Keratinocyte (primary cell): ENCODE measurements around the gene CASZ1. TPM values are rescaled to one million over a fixed set of nuclear protein-coding genes. Genes with fewer than 3 reads are reported as not detected.

Experiments
- DNase-seq: peaks from one replicate; pipeline ENCODE4 v3.0.0-alpha.2; 2011; ENCODE audit warnings: low read depth, missing footprints, low spot score
- FAIRE-seq: peaks from 2 replicates; lab custom pipeline; 2011; peaks lifted over from hg19 to GRCh38; lab: Jason Lieb, UNC
- H2AFZ ChIP-seq: 2 replicates; pipeline ENCODE4 v1.6.0; 2012; ENCODE audit warnings: low read length, control low read depth, inconsistent platforms; ENCODE audit not compliant: control insufficient read depth
- H3K27ac ChIP-seq: 2 replicates; pipeline ENCODE4 v1.5.1; 2011; ENCODE audit warnings: low read length; ENCODE audit not compliant: control insufficient read depth, insufficient read depth
- H3K27me3 ChIP-seq: 3 replicates; pipeline ENCODE4 v1.6.0; 2011; ENCODE audit warnings: low read length; ENCODE audit not compliant: control insufficient read depth, insufficient read depth; ENCODE audit errors: extremely low read depth
- H3K36me3 ChIP-seq, 2 experiments: 2 replicates in 1 of 2; 3 replicates in 1 of 2; pipeline ENCODE4 v1.5.1; 2011; ENCODE audit warnings: low read length in 2 of 2, mild to moderate bottlenecking in 1 of 2; ENCODE audit not compliant: control insufficient read depth in 2 of 2, insufficient read depth in 2 of 2; ENCODE audit errors: extremely low read depth in 1 of 2
- H3K4me1 ChIP-seq: 3 replicates; pipeline ENCODE4 v1.5.1; 2011; ENCODE audit warnings: low read length; ENCODE audit not compliant: control insufficient read depth, insufficient read depth; ENCODE audit errors: extremely low read depth
- H3K4me2 ChIP-seq: 3 replicates; pipeline ENCODE4 v1.6.0; 2011; ENCODE audit warnings: low read depth, low read length; ENCODE audit not compliant: control insufficient read depth, insufficient read depth; ENCODE audit errors: extremely low read depth
- H3K4me3 ChIP-seq, 3 experiments: fragments of 200-600 bp in 1 of 3; sonication (generic) in 1 of 3; 2 replicates in 2 of 3; 3 replicates in 1 of 3; pipeline ENCODE4 v1.5.1; 2011 to 2016; ENCODE audit warnings: low read length in 3 of 3, mild to moderate bottlenecking in 3 of 3, control low read depth in 2 of 3, inconsistent platforms in 1 of 3, low read depth in 1 of 3, mixed read lengths in 1 of 3, mixed run types in 1 of 3, moderate library complexity in 1 of 3; ENCODE audit not compliant: control insufficient read depth in 2 of 3, insufficient read depth in 2 of 3; ENCODE audit errors: extremely low read depth in 1 of 3
- H3K79me2 ChIP-seq: 2 replicates; pipeline ENCODE4 v1.6.0; 2012; ENCODE audit warnings: low read length; ENCODE audit not compliant: control insufficient read depth, insufficient read depth
- H3K9ac ChIP-seq: 3 replicates; pipeline ENCODE4 v1.6.0; 2011; ENCODE audit warnings: low read length; ENCODE audit not compliant: control insufficient read depth, insufficient read depth; ENCODE audit errors: extremely low read depth
- H3K9me1 ChIP-seq: 3 replicates; pipeline ENCODE4 v1.6.0; 2011; ENCODE audit warnings: low read length; ENCODE audit not compliant: control insufficient read depth, insufficient read depth; ENCODE audit errors: extremely low read depth
- H3K9me3 ChIP-seq: 2 replicates; pipeline ENCODE4 v1.5.1; 2012; ENCODE audit warnings: low read depth, low read length; ENCODE audit not compliant: control insufficient read depth
- H4K20me1 ChIP-seq: 3 replicates; pipeline ENCODE4 v1.6.0; 2011; ENCODE audit warnings: low read length; ENCODE audit not compliant: control insufficient read depth, insufficient read depth; ENCODE audit errors: extremely low read depth
- EZH2 ChIP-seq: IDR thresholded peaks from one replicate; pipeline ENCODE4 v1.6.1; 2012; ENCODE audit warnings: inconsistent platforms, mild to moderate bottlenecking, low read length, moderate library complexity
- dilution Hi-C: fragments of 300-500 bp; cut with MboI; formaldehyde crosslinking; loops from one replicate; pipeline ENCODE4 v1.7.0; 2020; ENCODE audit warnings: low sequenced_read_pairs; ENCODE audit not compliant: extremely low pct_ligation_motif_present
- polyA plus RNA-seq, 5 experiments: library from polyadenylated mRNA; depleted of rRNA in 3 of 5; stranded (reverse) in 3 of 5; stranded (forward) in 1 of 5; unstranded in 1 of 5; fragments of >200 nt; gene quantifications; 1 replicate in 1 of 5; 2 replicates in 3 of 5; 3 replicates in 1 of 5; pipeline versions ENCODE4 v1.2.1 to v1.2.3, GENCODE V29; 2011 to 2012; ENCODE audit warnings: missing spikeins in 2 of 5, low read depth in 1 of 5, low replicate concordance in 1 of 5
- TF ChIP-seq, protein P1 (sequence below), 3 experiments: IDR thresholded peaks in 1 of 3; conservative IDR thresholded peaks in 1 of 3; optimal IDR thresholded peaks in 1 of 3; 2 replicates in 2 of 3; 3 replicates in 1 of 3; pipeline versions ENCODE3 to v1.5.1; 2011; ENCODE audit warnings: low read length in 3 of 3, mild to moderate bottlenecking in 3 of 3, moderate library complexity in 2 of 3, control low read depth in 1 of 3, inconsistent platforms in 1 of 3; ENCODE audit not compliant: insufficient read depth in 2 of 3; ENCODE audit errors: extremely low read depth in 1 of 3

CASZ1 gene
- polyA plus RNA-seq, 1 donor (not counting 4 experiments of a cell fraction or from before 2014, with no cell fraction given), result 2.8 TPM

DNA sequence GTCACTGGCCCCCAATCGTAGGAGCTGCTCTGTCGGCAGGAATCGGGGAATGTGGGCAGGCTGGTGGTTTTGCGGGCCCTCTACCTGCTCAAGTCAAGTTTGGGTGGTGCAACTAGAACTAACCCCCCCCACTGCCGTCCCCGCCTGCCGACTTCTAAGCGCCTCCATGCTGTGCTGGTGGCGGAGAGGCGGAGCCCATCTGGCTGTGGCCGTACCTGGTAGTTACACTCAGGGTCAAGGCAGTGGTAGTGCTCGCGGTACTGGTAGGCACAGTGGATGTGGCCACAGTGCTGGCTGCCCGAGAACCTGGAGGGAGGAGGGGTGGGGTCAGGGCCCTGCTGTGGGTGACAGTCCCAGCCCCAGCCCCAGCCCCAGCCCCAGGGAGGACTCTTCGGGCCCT lies 140.0 kb downstream of the CASZ1 start:
- no peaks in the 10 kb centered on the region for H3K9me1 ChIP-seq
- H3K27me3 ChIP-seq, result no peaks in the 10 kb centered on the region
- H3K4me1 ChIP-seq, result no peaks in the 10 kb centered on the region
- H3K27ac ChIP-seq, result no peak overlapping the region
- peaks cover 0 to 14% of the 10 kb centered on the region in 2 experiments for H3K36me3 ChIP-seq
- H4K20me1 ChIP-seq, result no peaks in the 10 kb centered on the region
- H3K9me3 ChIP-seq, result no peaks in the 10 kb centered on the region
- no peaks in the 10 kb centered on the region for H3K79me2 ChIP-seq
- H3K4me3 ChIP-seq, result no peak overlapping the region
- DNase-seq (no peak), FAIRE-seq (no peak)
- H2AFZ ChIP-seq, result no peak overlapping the region
- no peak overlapping the region for H3K4me2 ChIP-seq
- H3K9ac ChIP-seq, result no peak overlapping the region
- dilution Hi-C loops, result no loop called here
- TF ChIP-seq, protein P1, sequence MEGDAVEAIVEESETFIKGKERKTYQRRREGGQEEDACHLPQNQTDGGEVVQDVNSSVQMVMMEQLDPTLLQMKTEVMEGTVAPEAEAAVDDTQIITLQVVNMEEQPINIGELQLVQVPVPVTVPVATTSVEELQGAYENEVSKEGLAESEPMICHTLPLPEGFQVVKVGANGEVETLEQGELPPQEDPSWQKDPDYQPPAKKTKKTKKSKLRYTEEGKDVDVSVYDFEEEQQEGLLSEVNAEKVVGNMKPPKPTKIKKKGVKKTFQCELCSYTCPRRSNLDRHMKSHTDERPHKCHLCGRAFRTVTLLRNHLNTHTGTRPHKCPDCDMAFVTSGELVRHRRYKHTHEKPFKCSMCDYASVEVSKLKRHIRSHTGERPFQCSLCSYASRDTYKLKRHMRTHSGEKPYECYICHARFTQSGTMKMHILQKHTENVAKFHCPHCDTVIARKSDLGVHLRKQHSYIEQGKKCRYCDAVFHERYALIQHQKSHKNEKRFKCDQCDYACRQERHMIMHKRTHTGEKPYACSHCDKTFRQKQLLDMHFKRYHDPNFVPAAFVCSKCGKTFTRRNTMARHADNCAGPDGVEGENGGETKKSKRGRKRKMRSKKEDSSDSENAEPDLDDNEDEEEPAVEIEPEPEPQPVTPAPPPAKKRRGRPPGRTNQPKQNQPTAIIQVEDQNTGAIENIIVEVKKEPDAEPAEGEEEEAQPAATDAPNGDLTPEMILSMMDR (optimal IDR thresholded peaks at IDR 0.05 in 1 of 3, IDR thresholded peaks at IDR 0.05 in 1 of 3, conservative IDR thresholded peaks at IDR 0.05 in 1 of 3; ENCODE audit: extremely low read depth in 1 of 3, insufficient read depth in 2 of 3, low read length in 3 of 3), result no peak
- no peak for TF ChIP-seq EZH2

DNA sequence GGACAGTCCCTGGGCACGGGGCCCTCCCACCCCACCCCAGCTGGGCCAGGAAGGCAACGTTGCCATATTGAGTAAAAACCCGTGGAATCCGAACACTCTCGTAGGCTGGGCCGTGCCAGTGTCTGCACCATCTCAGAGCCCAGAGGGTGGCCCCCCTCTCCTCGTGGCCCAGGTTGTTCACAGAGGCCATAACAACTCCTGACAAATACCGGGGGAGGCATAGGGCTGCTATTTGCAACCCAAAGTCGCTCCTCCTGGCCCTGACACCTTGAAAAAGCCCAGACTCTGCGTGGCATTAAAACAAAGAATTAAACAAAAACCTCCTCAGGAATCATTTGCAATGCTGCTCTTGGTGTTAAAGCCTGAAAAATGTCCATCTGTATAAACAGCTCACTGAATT lies 141.4 kb downstream of the CASZ1 start:
- no peak overlapping the region for H3K4me2 ChIP-seq

More for the DNA sequence above, 141.4 kb downstream of the CASZ1 start:
- no peaks in the 10 kb centered on the region for H4K20me1 ChIP-seq
- H3K9me1 ChIP-seq, result no peaks in the 10 kb centered on the region
- no peak overlapping the region for H3K27ac ChIP-seq
- dilution Hi-C loops, result no loop called here
- TF ChIP-seq, protein P1 (optimal IDR thresholded peaks at IDR 0.05 in 1 of 3, IDR thresholded peaks at IDR 0.05 in 1 of 3, conservative IDR thresholded peaks at IDR 0.05 in 1 of 3; ENCODE audit: extremely low read depth in 1 of 3, insufficient read depth in 2 of 3, low read length in 3 of 3), result no peak
- no peak for TF ChIP-seq EZH2
- H3K36me3 ChIP-seq, result peaks cover 0 to 14% of the 10 kb centered on the region in 2 experiments
- no peak overlapping the region for H3K9ac ChIP-seq
- H3K27me3 ChIP-seq, result no peaks in the 10 kb centered on the region
- no peak overlapping the region for H2AFZ ChIP-seq
- H3K9me3 ChIP-seq, result no peaks in the 10 kb centered on the region
- H3K79me2 ChIP-seq, result no peaks in the 10 kb centered on the region
- no peak overlapping the region for H3K4me3 ChIP-seq
- FAIRE-seq (no peak), DNase-seq (no peak)
- no peaks in the 10 kb centered on the region for H3K4me1 ChIP-seq
